Activated naive CD4-positive, alpha-beta T cell treated with anti-CD3 and anti-CD28 coated beads, Interleukin-2, amount 50 U/mL, for 16 hours (primary cell): ENCODE measurements around the gene CCNYL1.

Experiments
- DNase-seq: peaks from one replicate; pipeline ENCODE4 v3.0.0-alpha.2; 2020

Gene CCNYL1

GRCh38 chr2:207801259-207801658, 89.8 kb downstream of the CCNYL1 start:
- no peak for DNase-seq

GRCh38 chr2:207802650-207803049, 91.2 kb downstream of the CCNYL1 start:
- DNase-seq: no peak
